A549 (cell line): ENCODE results near the gene AIG1. TPM values are rescaled to one million over a fixed set of nuclear protein-coding genes. Genes with fewer than 3 reads are reported as not detected.

Experiments
- ATAC-seq, 2 experiments: fragments of 200-7000 bp in 1 of 2; fragments of >200 bp in 1 of 2; cut with Nextera tagmentation in 1 of 2; cut with Tn5 transposase in 1 of 2; 3 replicates each; pipeline versions ENCODE4 v1.8.0 to v1.9.1; 2018 to 2020; ENCODE audit warnings: mild to moderate bottlenecking in 1 of 2, moderate library complexity in 1 of 2
- CTCF ChIA-PET: fragments of 300-600 bp; sonication (Branson Sonifier 250); formaldehyde crosslinking; extraction: SDS; loops from one replicate; lab custom pipeline; 2021; ENCODE audit warnings: antibody characterized with exemption, inconsistent platforms; lab: Yijun Ruan, JAX
- POLR2A ChIA-PET: fragments of 350-600 bp; formaldehyde crosslinking; extraction: SDS; loops from one replicate; lab custom pipeline; 2021; ENCODE audit warnings: antibody characterized with exemption, inconsistent platforms; lab: Yijun Ruan, JAX
- DNase-seq, 2 experiments: peaks; one replicate each; pipeline versions ENCODE4 v3.0.0 to v3.0.0-alpha.2; 2011 to 2016; ENCODE audit warnings: low read depth in 1 of 2, low spot score in 1 of 2
- FAIRE-seq: peaks from 2 replicates; lab custom pipeline; 2011; peaks lifted over from hg19 to GRCh38; lab: Jason Lieb, UNC
- H3K27ac ChIP-seq, 2 experiments: fragments of >200 bp; sonication (Bioruptor Twin); formaldehyde crosslinking; 3 replicates each; pipeline ENCODE4 v1.5.1; 2016 to 2017
- H3K4me1 ChIP-seq: fragments of >200 bp; sonication (Bioruptor Twin); formaldehyde crosslinking; 3 replicates; pipeline ENCODE4 v1.6.1; 2016
- H3K4me2 ChIP-seq: fragments of >200 bp; sonication (Bioruptor Twin); formaldehyde crosslinking; 3 replicates; pipeline ENCODE4 v1.6.1; 2016
- H3K4me3 ChIP-seq: fragments of >200 bp; sonication (Bioruptor Twin); formaldehyde crosslinking; 3 replicates; pipeline ENCODE4 v1.5.1; 2016
- H3K9me3 ChIP-seq: fragments of >200 bp; sonication (Bioruptor Twin); formaldehyde crosslinking; 3 replicates; pipeline ENCODE4 v1.6.1; 2016
- BCL3 ChIP-seq: fragments of >200 bp; sonication (Bioruptor Twin); formaldehyde crosslinking; IDR thresholded peaks from 3 replicates; pipeline ENCODE4 v1.6.1; 2016
- EHF ChIP-seq: fragments of 250-450 bp; sonication (Bioruptor Pico); IDR thresholded peaks from 2 replicates; pipeline ENCODE4 v1.5.0; 2020; ENCODE audit warnings: mild to moderate bottlenecking
- EHMT2 ChIP-seq: fragments of 200-600 bp; sonication (generic); IDR thresholded peaks from 2 replicates; pipeline ENCODE4 v1.6.1; 2016; ENCODE audit warnings: antibody characterized with exemption, low read depth, mild to moderate bottlenecking, moderate library complexity
- ESRRA ChIP-seq: fragments of 150-350 bp; IDR thresholded peaks from 2 replicates; pipeline ENCODE4 v1.6.1; 2014; ENCODE audit warnings: mild to moderate bottlenecking, low read length, borderline replicate concordance
- FOSL2 ChIP-seq, 2 experiments: fragments of 450-650 bp in 1 of 2; fragments of >200 bp in 1 of 2; sonication (Bioruptor Twin) in 1 of 2; formaldehyde crosslinking; IDR thresholded peaks; 2 replicates each; pipeline versions ENCODE4 v1.5.0 to v1.6.1; 2016 to 2020; ENCODE audit warnings: mild to moderate bottlenecking in 1 of 2, moderate library complexity in 1 of 2
- FOXS1 ChIP-seq: fragments of 250-450 bp; sonication (Bioruptor Pico); IDR thresholded peaks from 2 replicates; pipeline ENCODE4 v1.5.0; 2020; ENCODE audit warnings: mild to moderate bottlenecking, moderate library complexity
- HMGXB4 ChIP-seq: fragments of 250-450 bp; sonication (Bioruptor Pico); IDR thresholded peaks from 2 replicates; pipeline ENCODE4 v1.5.0; 2021; ENCODE audit warnings: mild to moderate bottlenecking, moderate library complexity, borderline replicate concordance
- HOXB5 ChIP-seq: fragments of 250-450 bp; sonication (Bioruptor Pico); IDR thresholded peaks from 2 replicates; pipeline ENCODE4 v1.5.0; 2020; ENCODE audit warnings: mild to moderate bottlenecking, moderate library complexity
- MAX ChIP-seq: IDR thresholded peaks from 2 replicates; pipeline ENCODE4 v1.6.1; 2012
- NFE2L2 ChIP-seq: fragments of 150-350 bp; conservative IDR thresholded peaks from 2 replicates; pipeline ENCODE4 v1.6.1; 2014; ENCODE audit warnings: low read length
- NPAS2 ChIP-seq: fragments of 250-450 bp; sonication (Bioruptor Pico); IDR thresholded peaks from 2 replicates; pipeline ENCODE4 v1.8.0; 2022; ENCODE audit warnings: mild to moderate bottlenecking, moderate library complexity, borderline replicate concordance
- NR3C1 ChIP-seq: fragments of >200 bp; sonication (Bioruptor Twin); formaldehyde crosslinking; IDR thresholded peaks from 3 replicates; pipeline ENCODE4 v1.6.1; 2017
- REST ChIP-seq: fragments of 200-600 bp; sonication (generic); IDR thresholded peaks from 2 replicates; pipeline ENCODE4 v1.6.1; 2016; ENCODE audit warnings: antibody characterized with exemption, mild to moderate bottlenecking, moderate library complexity
- RFX5 ChIP-seq: fragments of 450-650 bp; IDR thresholded peaks from 2 replicates; pipeline ENCODE4 v1.7.1; 2014; ENCODE audit warnings: antibody characterized with exemption, mild to moderate bottlenecking, moderate library complexity
- RNF2 ChIP-seq: fragments of 200-600 bp; sonication (generic); IDR thresholded peaks from 2 replicates; pipeline ENCODE4 v1.6.1; 2016; ENCODE audit warnings: low read depth, mild to moderate bottlenecking, antibody characterized with exemption, moderate library complexity, borderline replicate concordance
- ZFP36 ChIP-seq: fragments of 450-650 bp; IDR thresholded peaks from 2 replicates; pipeline ENCODE4 v1.6.1; 2014; ENCODE audit warnings: borderline replicate concordance; ENCODE audit not compliant: partially characterized antibody
- ZNF302 ChIP-seq: fragments of 250-450 bp; sonication (Bioruptor Pico); IDR thresholded peaks from 2 replicates; pipeline ENCODE4 v1.9.0; 2021; ENCODE audit warnings: inconsistent platforms, mild to moderate bottlenecking, moderate library complexity
- WGBS: methylation state at CpG from one replicate; pipeline ENCODE4 v1.1.6; 2017; ENCODE audit errors: missing lambda C conversion rate; 5-methylcytosine and 5-hydroxymethylcytosine counted together
- polyA plus RNA-seq, 4 experiments: library from polyadenylated mRNA; depleted of rRNA in 3 of 4; stranded (reverse); fragments of >200 nt; fragmentation: RNase III in 1 of 4; extraction: RNeasy Plus Mini Kit Qiagen cat#74134 plus additional on column Dnase treatment in 1 of 4; gene quantifications; 2 replicates in 3 of 4; 3 replicates in 1 of 4; pipeline ENCODE4 v1.2.3, GENCODE V29; 2011 to 2017
- TF ChIP-seq, protein P1 (sequence below): fragments of >200 bp; sonication (Bioruptor Twin); formaldehyde crosslinking; IDR thresholded peaks from 2 replicates; pipeline ENCODE4 v1.6.1; 2016

The AIG1 gene
- polyA plus RNA-seq, 2 of the 4 experiments (the other 2 are of a cell fraction): 29.5 to 38.3 TPM

- FAIRE-seq: no peak
- no peak for TF ChIP-seq BCL3
- TF ChIP-seq ESRRA: no peak
- no peak for TF ChIP-seq NPAS2 (CRISPR knock-in tag)
- TF ChIP-seq FOXS1: no peak
- no peak for TF ChIP-seq ZNF302 (CRISPR knock-in tag)
- no peak for TF ChIP-seq MAX
- no peak for TF ChIP-seq HMGXB4 (CRISPR knock-in tag)
- TF ChIP-seq RNF2: no peak
- TF ChIP-seq REST: no peak
- TF ChIP-seq EHF: no peak
- TF ChIP-seq, protein P1, sequence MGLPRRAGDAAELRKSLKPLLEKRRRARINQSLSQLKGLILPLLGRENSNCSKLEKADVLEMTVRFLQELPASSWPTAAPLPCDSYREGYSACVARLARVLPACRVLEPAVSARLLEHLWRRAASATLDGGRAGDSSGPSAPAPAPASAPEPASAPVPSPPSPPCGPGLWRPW: no peak
- TF ChIP-seq RFX5: no peak
- no peak for TF ChIP-seq NFE2L2
- ChIA-PET POLR2A (no interaction called here), CTCF (interaction anchor here (1.0 to 1.5 kb wide), 2 partner anchors 21 to 250 kb away, joined by 4 to 5 read pairs; no protein-coding TSS in a partner anchor)
- no peak for DNase-seq
- no peak for ATAC-seq
- H3K27ac ChIP-seq: no peak overlapping the region
- 77% methylated on average over 8 of the region's 12 CpGs for WGBS
- H3K4me2 ChIP-seq: no peak overlapping the region
- H3K4me3 ChIP-seq: no peak overlapping the region
- H3K4me1 ChIP-seq: no peaks in the 10 kb centered on the region
- no peaks in the 10 kb centered on the region for H3K9me3 ChIP-seq
Measured at GRCh38 chr6:143176090-143177021, 115.7 kb downstream of the AIG1 start.

- Histone ChIP-seq H3K4me2 (no peak overlapping the region), H3K9me3 (no peaks in the 10 kb centered on the region), H3K27ac (no peak overlapping the region), H3K4me3 (no peak overlapping the region), H3K4me1 (no peaks in the 10 kb centered on the region)
- no peak for ATAC-seq
- DNase-seq: no peak
- POLR2A ChIA-PET: no interaction called here
- no peak for FAIRE-seq
- TF ChIP-seq HOXB5 (CRISPR knock-in tag): no peak
- TF ChIP-seq ZFP36: no peak
- no peak for TF ChIP-seq NFE2L2
- TF ChIP-seq EHMT2: no peak
- TF ChIP-seq FOSL2 (IDR thresholded peaks at IDR 0.05): no peak
- TF ChIP-seq FOSL2 (CRISPR knock-in tag; IDR thresholded peaks at IDR 0.05): no peak
- no peak for TF ChIP-seq FOXS1
- TF ChIP-seq, protein P1: no peak
- TF ChIP-seq NR3C1: no peak
- 100% methylated on average over 2 of the region's 4 CpGs for WGBS
- CTCF ChIA-PET: no interaction called here
Measured at GRCh38 chr6:143177706-143178105, 117.0 kb downstream of the AIG1 start.
